ENCODE measurements around the gene ZCCHC7. TPM values are rescaled to one million over a fixed set of nuclear protein-coding genes. Genes with fewer than 3 reads are reported as not detected.

ZCCHC7 gene
- total RNA-seq, 4 donors from 2014 or later, result 4.8 to 11.2 (median 6.9) TPM

- DNase-seq (no peak), ATAC-seq (no peak)
- in situ Hi-C loops (cut with MboI; ENCODE audit: low sequenced_read_pairs in 4 of 4), result no loop called here
- no peaks in the 10 kb centered on the region for H3K27me3 ChIP-seq
- H3K4me1 ChIP-seq, result no peaks in the 10 kb centered on the region
- intact Hi-C loops (cut with DNase I; ENCODE audit: low total_unique reads), result no loop called here
- no peaks in the 10 kb centered on the region for H3K9me3 ChIP-seq
- no peak overlapping the region for H3K4me3 ChIP-seq
- H3K36me3 ChIP-seq, result no peaks in the 10 kb centered on the region
- H3K27ac ChIP-seq, result no peak overlapping the region
- no peak for TF ChIP-seq CTCF (IDR thresholded peaks at IDR 0.05 in 4 of 5, conservative IDR thresholded peaks at IDR 0.05 in 1 of 5)
- TF ChIP-seq POLR2A (IDR thresholded peaks at IDR 0.05), result no peak
These were observed 285.0 kb downstream of the ZCCHC7 start for GRCh38 chr9:37405350-37405749.

GRCh38 chr9:37405764-37406380, 285.5 kb downstream of the ZCCHC7 start:
- Histone ChIP-seq H3K4me3 (no peak overlapping the region), H3K4me1 (no peaks in the 10 kb centered on the region), H3K9me3 (no peaks in the 10 kb centered on the region), H3K27ac (no peak overlapping the region), H3K27me3 (no peaks in the 10 kb centered on the region), H3K36me3 (no peaks in the 10 kb centered on the region)
- TF ChIP-seq POLR2A (IDR thresholded peaks at IDR 0.05) (no peak), CTCF (IDR thresholded peaks at IDR 0.05 in 4 of 5, conservative IDR thresholded peaks at IDR 0.05 in 1 of 5) (no peak)
- DNase-seq, result no peak
- intact Hi-C loops (cut with DNase I; ENCODE audit: low total_unique reads), result no loop called here
- in situ Hi-C loops (cut with MboI; ENCODE audit: low sequenced_read_pairs in 4 of 4), result no loop called here
- no peak for ATAC-seq

- intact Hi-C loops (cut with DNase I; ENCODE audit: low total_unique reads) (no loop called here), in situ Hi-C loops (cut with MboI; ENCODE audit: low sequenced_read_pairs in 4 of 4) (no loop called here)
- Histone ChIP-seq H3K36me3 (no peaks in the 10 kb centered on the region), H3K27ac (no peak overlapping the region), H3K4me1 (no peaks in the 10 kb centered on the region), H3K4me3 (no peak overlapping the region), H3K27me3 (no peaks in the 10 kb centered on the region), H3K9me3 (no peaks in the 10 kb centered on the region)
- no peak for ATAC-seq
- no peak for DNase-seq
- TF ChIP-seq CTCF (IDR thresholded peaks at IDR 0.05 in 4 of 5, conservative IDR thresholded peaks at IDR 0.05 in 1 of 5), result no peak
- no peak for TF ChIP-seq POLR2A (IDR thresholded peaks at IDR 0.05)
These were observed 286.4 kb downstream of the ZCCHC7 start for GRCh38 chr9:37406603-37407401.

GRCh38 chr9:37407468-37407867, 287.1 kb downstream of the ZCCHC7 start:
- Histone ChIP-seq H3K4me3 (no peak overlapping the region), H3K27me3 (no peaks in the 10 kb centered on the region), H3K36me3 (no peaks in the 10 kb centered on the region), H3K27ac (no peak overlapping the region), H3K4me1 (peaks cover 0 to 6% of the 10 kb centered on the region in 2 donors), H3K9me3 (no peaks in the 10 kb centered on the region)
- in situ Hi-C loops (cut with MboI; ENCODE audit: low sequenced_read_pairs in 4 of 4), result no loop called here
- intact Hi-C loops (cut with DNase I; ENCODE audit: low total_unique reads), result no loop called here
- no peak for DNase-seq
- no peak for ATAC-seq
- TF ChIP-seq CTCF (IDR thresholded peaks at IDR 0.05 in 4 of 5, conservative IDR thresholded peaks at IDR 0.05 in 1 of 5), result no peak
- TF ChIP-seq POLR2A (IDR thresholded peaks at IDR 0.05), result no peak

Other genes starting within 250 kb of the ZCCHC7 start
- gene PAX5, start 86.3 kb upstream of the ZCCHC7 start, total RNA-seq, result under 1 TPM in 1 of 4 donors, not detected in 3; 0.19 TPM

Data from gastrocnemius medialis (tissue), 4 donors.